ENCODE results near the gene NRARP. TPM values are rescaled to one million over a fixed set of nuclear protein-coding genes. Genes with fewer than 3 reads are reported as not detected.

NRARP gene
- total RNA-seq, 1 experiment from 2014 or later = 22.2 TPM

GRCh38 chr9:137306066-137306849, 4.2 kb upstream of the NRARP start:
- CTCF ChIA-PET = no interaction called here

More at GRCh38 chr9:137306066-137306849, 4.2 kb upstream of the NRARP start:
- H3K27ac ChIP-seq (ENCODE audit: low read depth, low read length) = no peak overlapping the region
- intact Hi-C loops (cut with micrococcal nuclease) = no loop called here
- no peak overlapping the region for H3K9ac ChIP-seq (ENCODE audit: low read length)
- no TSS peak for BruUV-seq (replicated peaks)
- no peaks in the 10 kb centered on the region for H3K9me3 ChIP-seq (ENCODE audit: control insufficient read depth in 1 of 2, insufficient read depth in 1 of 2, low read depth in 1 of 2, low read length in 2 of 2)
- TF ChIP-seq FOSL1 (IDR thresholded peaks at IDR 0.05; ENCODE audit: low read depth) (no peak), ZBTB33 (IDR thresholded peaks at IDR 0.05; ENCODE audit: extremely low read depth, insufficient replicate concordance, low read length) (no peak), EZH2 (IDR thresholded peaks at IDR 0.05) (no peak), SRF (IDR thresholded peaks at IDR 0.05; ENCODE audit: low read depth) (no peak), ZNF274 (IDR thresholded peaks at IDR 0.05; ENCODE audit: low read depth, low read length) (no peak), ATF3 (IDR thresholded peaks at IDR 0.05) (no peak), POLR2AphosphoS5 (IDR thresholded peaks at IDR 0.05; ENCODE audit: low read depth, low read length) (no peak)
- peaks cover 16 to 49% of the 10 kb centered on the region in 2 experiments for H3K4me1 ChIP-seq (ENCODE audit: control insufficient read depth in 1 of 2, insufficient read depth in 2 of 2, low read length in 2 of 2)
- H4K20me1 ChIP-seq (ENCODE audit: insufficient read depth) = no peaks in the 10 kb centered on the region
- peaks cover 4% of the 10 kb centered on the region; the same call in 1 of the 2 replicates for H3K79me2 ChIP-seq (ENCODE audit: insufficient read depth, low read length)
- ATAC-seq (no peak), DNase-seq (ENCODE audit: low read depth, low spot score) (no peak)
- H3K9me2 ChIP-seq (ENCODE audit: insufficient read depth) = no peaks in the 10 kb centered on the region
- H2AFZ ChIP-seq (ENCODE audit: low read depth, low read length, poor library complexity, severe bottlenecking) = no peak overlapping the region
- no peak overlapping the region for H3K4me2 ChIP-seq (ENCODE audit: low read length)
- no peaks in the 10 kb centered on the region for H3K27me3 ChIP-seq (ENCODE audit: insufficient read depth, low read length)
- RAD21 ChIA-PET (ENCODE audit: low non-redundant PET in 1 of 2, low total read pairs in 2 of 2, uncharacterized antibody in 2 of 2, unreplicated experiment in 2 of 2) = no interaction called here
- no peak overlapping the region for H3K4me3 ChIP-seq (replicated peaks in 1 of 2; ENCODE audit: low read depth in 1 of 2, low read length in 2 of 2)
- POLR2A ChIA-PET = no interaction called here
- no peaks in the 10 kb centered on the region for H3K36me3 ChIP-seq (ENCODE audit: control insufficient read depth in 1 of 2, insufficient read depth in 2 of 2, low read length in 2 of 2)
